Loucy (cell line): Measurements from ENCODE around the gene CX3CR1.
"Not testable (repeated sequence)": the region's sequence is repeated elsewhere in the genome, so short reads cannot be mapped to it uniquely, and the experiment has no call there.

Experiments used
- H2AFZ ChIP-seq: fragments of 200-600 bp; sonication (generic); 2 replicates; pipeline ENCODE4 v1.6.0; 2016; ENCODE audit warnings: antibody characterized with exemption, mild to moderate bottlenecking, low read length, moderate library complexity
- H3F3A ChIP-seq: fragments of 200-600 bp; 2 replicates; pipeline ENCODE4 v1.6.0; 2016; ENCODE audit warnings: antibody characterized with exemption, low read depth, mild to moderate bottlenecking
- H3K27me3 ChIP-seq: fragments of 200-600 bp; sonication (generic); 2 replicates; pipeline ENCODE4 v1.6.1; 2014; ENCODE audit warnings: low read length, mild to moderate bottlenecking; ENCODE audit not compliant: insufficient read depth, poor library complexity, severe bottlenecking
- H3K36me3 ChIP-seq: fragments of 200-600 bp; sonication (generic); 2 replicates; pipeline ENCODE4 v1.6.1; 2016; ENCODE audit warnings: low read length; ENCODE audit not compliant: insufficient read depth
- H3K4me1 ChIP-seq: fragments of 200-600 bp; sonication (generic); 2 replicates; pipeline ENCODE4 v1.5.1; 2014; ENCODE audit warnings: low read length, mild to moderate bottlenecking; ENCODE audit not compliant: insufficient read depth, poor library complexity, severe bottlenecking
- H3K4me2 ChIP-seq: fragments of 200-600 bp; sonication (generic); 2 replicates; pipeline ENCODE4 v1.6.0; 2014; ENCODE audit warnings: antibody characterized with exemption, low read length, low read depth, mild to moderate bottlenecking; ENCODE audit not compliant: poor library complexity, severe bottlenecking
- H3K4me3 ChIP-seq: fragments of 200-600 bp; sonication (generic); 2 replicates; pipeline ENCODE4 v1.5.1; 2014; ENCODE audit warnings: low read length, mild to moderate bottlenecking, mixed read lengths; ENCODE audit not compliant: poor library complexity, severe bottlenecking
- H3K79me2 ChIP-seq: fragments of 200-600 bp; sonication (generic); 2 replicates; pipeline ENCODE4 v1.6.1; 2014; ENCODE audit warnings: low read length; ENCODE audit not compliant: insufficient read depth
- H3K9ac ChIP-seq: fragments of 200-600 bp; sonication (generic); 2 replicates; pipeline ENCODE4 v1.6.0; 2014; ENCODE audit warnings: mild to moderate bottlenecking, low read depth, low read length, moderate library complexity; ENCODE audit not compliant: poor library complexity, severe bottlenecking
- H3K9me2 ChIP-seq: fragments of 200-600 bp; sonication (generic); replicated peaks from 2 replicates; pipeline ENCODE4 v1.6.1; 2016; ENCODE audit warnings: low read depth, low read length, mixed read lengths
- H3K9me3 ChIP-seq: fragments of 200-600 bp; sonication (generic); 2 replicates; pipeline ENCODE4 v1.6.1; 2014; ENCODE audit warnings: mild to moderate bottlenecking, antibody characterized with exemption, low read length, low read depth; ENCODE audit not compliant: insufficient read depth
- H4K20me1 ChIP-seq: fragments of 200-600 bp; sonication (generic); 2 replicates; pipeline ENCODE4 v1.6.0; 2014; ENCODE audit warnings: antibody characterized with exemption, low read length, mild to moderate bottlenecking; ENCODE audit not compliant: insufficient read depth, poor library complexity, severe bottlenecking
- CTCF ChIP-seq: fragments of 200-600 bp; sonication (generic); conservative IDR thresholded peaks from 2 replicates; pipeline ENCODE4 v1.5.1; 2014; ENCODE audit warnings: mild to moderate bottlenecking, antibody characterized with exemption, low read length
- EZH2phosphoT487 ChIP-seq: fragments of 200-600 bp; IDR thresholded peaks from 2 replicates; pipeline ENCODE4 v1.6.1; 2018; ENCODE audit warnings: antibody characterized with exemption, mild to moderate bottlenecking, moderate library complexity, borderline replicate concordance

Gene CX3CR1

GRCh38 chr3:39322936-39323335, 43.1 kb upstream of the CX3CR1 start:
- Histone ChIP-seq H3K4me2 (peak overlapping the region; percentile 35), H3K4me1 (peaks cover 49% of the 10 kb centered on the region), H3F3A (no peaks in the 10 kb centered on the region; the same call in 1 of the 2 replicates), H3K9me3 (no peaks in the 10 kb centered on the region), H4K20me1 (no peaks in the 10 kb centered on the region), H3K9ac (peak overlapping the region; percentile 38), H3K9me2 (no peaks in the 10 kb centered on the region), H3K27me3 (no peaks in the 10 kb centered on the region), H3K36me3 (no peaks in the 10 kb centered on the region), H2AFZ (peak overlapping the region; percentile 78; the same call in 1 of the 2 replicates), H3K79me2 (no peaks in the 10 kb centered on the region), H3K4me3 (peak overlapping the region; percentile 21)
- TF ChIP-seq CTCF (no peak), EZH2phosphoT487 (no peak)

DNA sequence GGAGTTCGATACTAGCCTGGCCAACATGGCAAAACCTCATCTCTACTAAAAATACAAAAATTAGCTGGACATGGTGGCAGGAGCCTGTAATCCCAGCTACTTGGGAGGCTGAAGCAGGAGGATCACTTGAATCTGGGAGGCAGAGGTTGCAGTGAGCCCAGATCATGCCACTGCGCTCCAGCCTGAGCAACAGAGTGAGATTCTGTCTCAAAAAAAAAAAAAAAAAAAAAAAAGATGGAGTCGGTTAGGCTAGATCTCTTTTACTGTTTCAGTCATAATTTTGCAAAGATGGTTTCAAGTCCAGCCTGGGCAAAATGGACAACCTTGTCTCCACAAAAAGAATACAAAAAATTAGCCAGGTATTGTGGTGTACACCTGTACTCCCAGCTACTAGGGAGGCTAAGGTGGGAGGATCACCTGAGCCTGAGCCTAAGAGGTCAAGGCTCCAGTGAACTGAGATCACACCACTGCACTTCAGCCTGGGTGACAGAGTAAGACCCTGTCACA, 42.4 kb upstream of the CX3CR1 start:
- H3F3A ChIP-seq, H3K4me2 ChIP-seq, H2AFZ ChIP-seq, H3K27me3 ChIP-seq, H3K9me3 ChIP-seq, H3K9me2 ChIP-seq, H3K4me3 ChIP-seq, H3K36me3 ChIP-seq, H3K79me2 ChIP-seq, H4K20me1 ChIP-seq: not testable (repeated sequence)
- Histone ChIP-seq H3K4me1 (peaks cover 42% of the 10 kb centered on the region), H3K9ac (peak overlapping the region; percentile 38)

DNA sequence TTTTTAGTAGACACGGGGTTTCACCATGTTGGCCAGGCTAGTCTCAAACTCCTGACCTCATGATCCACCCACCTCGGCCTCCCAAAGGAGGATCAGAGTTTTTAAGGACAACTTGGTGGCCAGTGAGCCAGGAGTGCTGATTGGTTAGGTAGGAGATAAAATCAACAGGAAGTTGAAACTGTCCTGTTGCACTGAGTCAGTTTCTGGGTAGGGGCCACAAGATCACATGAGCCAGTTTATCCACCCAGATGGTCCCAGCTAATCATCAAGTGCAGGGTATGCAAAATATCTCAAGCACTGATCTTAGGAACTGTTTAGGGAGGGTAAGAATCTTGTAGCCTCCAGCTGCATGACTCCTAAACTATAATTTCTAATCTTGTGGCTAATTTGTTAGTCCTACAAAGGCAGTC, 41.7 kb upstream of the CX3CR1 start:
- not testable (repeated sequence) for H3F3A ChIP-seq, H2AFZ ChIP-seq, H3K9me3 ChIP-seq, H4K20me1 ChIP-seq, H3K4me3 ChIP-seq, H3K36me3 ChIP-seq, H3K27me3 ChIP-seq, H3K79me2 ChIP-seq, H3K9me2 ChIP-seq
- Histone ChIP-seq H3K4me2 (peak overlapping the region; percentile 46), H3K4me1 (peaks cover 36% of the 10 kb centered on the region), H3K9ac (peak overlapping the region; percentile 24)

GRCh38 chr3:39319249-39319648, 39.4 kb upstream of the CX3CR1 start:
- Histone ChIP-seq H3K9me2 (no peaks in the 10 kb centered on the region), H3K4me1 (peaks cover 33% of the 10 kb centered on the region), H3K4me3 (no peak overlapping the region), H3K4me2 (no peak overlapping the region), H3K9me3 (peaks cover 5% of the 10 kb centered on the region; the same call in 1 of the 2 replicates), H2AFZ (no peak overlapping the region), H3K9ac (no peak overlapping the region), H3K36me3 (no peaks in the 10 kb centered on the region), H4K20me1 (no peaks in the 10 kb centered on the region), H3K79me2 (no peaks in the 10 kb centered on the region), H3K27me3 (no peaks in the 10 kb centered on the region), H3F3A (no peaks in the 10 kb centered on the region; the same call in 1 of the 2 replicates)
- no peak for TF ChIP-seq CTCF
